HCT116 (cell line): ENCODE measurements around the gene SUPT3H.

Source experiments
- EGR1 ChIP-seq: IDR thresholded peaks from 2 replicates; pipeline ENCODE4 v1.6.1; 2012; ENCODE audit warnings: low read depth
- EZH2 ChIP-seq: fragments of 200-600 bp; sonication (generic); IDR thresholded peaks from 2 replicates; pipeline ENCODE4 v1.6.1; 2017; ENCODE audit warnings: antibody characterized with exemption, mixed run types
- EZH2phosphoT487 ChIP-seq: fragments of 200-600 bp; IDR thresholded peaks from 2 replicates; pipeline ENCODE4 v1.6.1; 2018; ENCODE audit warnings: antibody characterized with exemption, borderline replicate concordance
- POLR2A ChIP-seq: IDR thresholded peaks from 2 replicates; pipeline ENCODE4 v1.7.0; 2011; ENCODE audit warnings: borderline replicate concordance; ENCODE audit not compliant: insufficient read depth, insufficient read length; ENCODE audit errors: extremely low read depth
- TF ChIP-seq, protein P1 (sequence below): IDR thresholded peaks from 2 replicates; pipeline ENCODE4 v1.6.1; 2012

DNA sequence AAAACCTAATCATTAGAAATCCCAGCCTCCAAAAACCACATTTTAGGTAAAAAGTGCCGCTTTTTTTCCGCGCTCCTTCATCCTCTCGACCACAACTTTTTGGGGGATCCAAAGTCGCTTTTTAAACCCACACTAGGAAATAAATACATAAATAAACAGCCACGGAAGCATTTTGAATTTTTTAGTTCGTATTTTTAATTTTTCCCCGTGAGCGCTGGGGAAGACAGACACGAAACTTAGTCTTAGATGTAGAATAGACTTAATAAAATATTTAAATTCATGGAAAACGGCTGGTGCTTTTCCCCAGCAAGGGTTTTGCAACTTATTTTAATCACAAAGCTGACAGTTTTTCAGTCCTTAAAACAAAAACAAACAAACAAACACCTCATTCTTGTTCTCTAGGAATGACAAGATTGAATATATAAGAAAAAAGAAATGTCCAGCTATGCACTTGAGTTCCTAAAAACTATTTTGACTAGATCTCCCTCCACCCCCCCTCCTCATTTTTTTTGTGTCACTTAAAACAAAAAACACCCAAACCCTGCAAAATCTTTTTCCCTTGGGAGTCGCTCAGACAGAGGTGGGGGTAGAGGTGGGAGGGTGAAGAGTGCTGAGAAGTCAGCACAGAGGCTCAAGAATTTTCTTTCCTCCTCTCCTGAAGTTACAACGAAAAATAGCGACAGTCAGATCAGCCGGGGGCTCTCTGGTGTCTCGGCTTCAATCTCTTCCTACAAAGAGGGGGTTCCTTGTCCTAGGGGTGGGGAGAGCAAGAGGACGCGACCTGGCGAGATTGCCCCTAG, 43.4 kb upstream of the SUPT3H start:
- TF ChIP-seq EGR1 (no peak), EZH2phosphoT487 (no peak), EZH2 (no peak), POLR2A (no peak)
- TF ChIP-seq, protein P1, sequence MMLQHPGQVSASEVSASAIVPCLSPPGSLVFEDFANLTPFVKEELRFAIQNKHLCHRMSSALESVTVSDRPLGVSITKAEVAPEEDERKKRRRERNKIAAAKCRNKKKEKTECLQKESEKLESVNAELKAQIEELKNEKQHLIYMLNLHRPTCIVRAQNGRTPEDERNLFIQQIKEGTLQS: no peak
